Measurements from ENCODE around the gene GGCX.

GGCX gene

GRCh38 chr2:85525567-85525966, 35.7 kb downstream of the GGCX start:
- no peak for DNase-seq (ENCODE audit: low spot score)
- TF ChIP-seq, protein P1, sequence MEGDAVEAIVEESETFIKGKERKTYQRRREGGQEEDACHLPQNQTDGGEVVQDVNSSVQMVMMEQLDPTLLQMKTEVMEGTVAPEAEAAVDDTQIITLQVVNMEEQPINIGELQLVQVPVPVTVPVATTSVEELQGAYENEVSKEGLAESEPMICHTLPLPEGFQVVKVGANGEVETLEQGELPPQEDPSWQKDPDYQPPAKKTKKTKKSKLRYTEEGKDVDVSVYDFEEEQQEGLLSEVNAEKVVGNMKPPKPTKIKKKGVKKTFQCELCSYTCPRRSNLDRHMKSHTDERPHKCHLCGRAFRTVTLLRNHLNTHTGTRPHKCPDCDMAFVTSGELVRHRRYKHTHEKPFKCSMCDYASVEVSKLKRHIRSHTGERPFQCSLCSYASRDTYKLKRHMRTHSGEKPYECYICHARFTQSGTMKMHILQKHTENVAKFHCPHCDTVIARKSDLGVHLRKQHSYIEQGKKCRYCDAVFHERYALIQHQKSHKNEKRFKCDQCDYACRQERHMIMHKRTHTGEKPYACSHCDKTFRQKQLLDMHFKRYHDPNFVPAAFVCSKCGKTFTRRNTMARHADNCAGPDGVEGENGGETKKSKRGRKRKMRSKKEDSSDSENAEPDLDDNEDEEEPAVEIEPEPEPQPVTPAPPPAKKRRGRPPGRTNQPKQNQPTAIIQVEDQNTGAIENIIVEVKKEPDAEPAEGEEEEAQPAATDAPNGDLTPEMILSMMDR (IDR thresholded peaks at IDR 0.05; ENCODE audit: borderline replicate concordance, control extremely low read depth, extremely low read depth, insufficient read depth, missing control alignments) = no peak
- in situ Hi-C loops (cut with MboI; ENCODE audit: low sequenced_read_pairs, unreplicated experiment) = no loop called here

GRCh38 chr2:85525029-85525428, 36.3 kb downstream of the GGCX start:
- in situ Hi-C loops (cut with MboI; ENCODE audit: low sequenced_read_pairs, unreplicated experiment) = no loop called here
- DNase-seq (ENCODE audit: low spot score) = no peak
- TF ChIP-seq, protein P1 (IDR thresholded peaks at IDR 0.05; ENCODE audit: borderline replicate concordance, control extremely low read depth, extremely low read depth, insufficient read depth, missing control alignments) = no peak

- in situ Hi-C loops (cut with MboI; ENCODE audit: low sequenced_read_pairs, unreplicated experiment) = no loop called here
- DNase-seq (ENCODE audit: low spot score) = no peak
- TF ChIP-seq, protein P1 (IDR thresholded peaks at IDR 0.05; ENCODE audit: borderline replicate concordance, control extremely low read depth, extremely low read depth, insufficient read depth, missing control alignments) = no peak
Observed at GRCh38 chr2:85524336-85524908, 36.9 kb downstream of the GGCX start.

DNA sequence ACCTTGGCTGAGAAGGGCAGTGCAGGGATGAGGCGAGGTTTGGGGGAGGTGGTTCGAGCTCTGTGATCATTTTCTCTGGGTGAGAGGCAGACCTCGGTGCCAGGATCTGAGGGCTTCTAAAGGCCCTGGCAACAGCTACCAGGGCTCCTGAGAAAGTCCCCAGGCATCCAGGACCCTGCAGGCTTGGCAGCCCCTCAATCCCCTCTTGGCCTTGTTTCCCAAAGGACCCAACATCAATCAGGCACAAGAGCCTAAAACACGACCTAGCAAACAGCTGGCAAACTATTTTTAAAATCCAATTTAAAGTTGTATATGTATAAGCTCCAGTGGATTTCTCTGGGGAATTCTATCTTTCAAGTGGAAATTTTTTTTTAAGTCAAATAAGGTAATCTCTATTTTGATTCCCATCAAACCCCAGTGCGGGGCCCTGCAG, 37.4 kb downstream of the GGCX start:
- in situ Hi-C loops (cut with MboI; ENCODE audit: low sequenced_read_pairs, unreplicated experiment) = no loop called here
- TF ChIP-seq, protein P1 (IDR thresholded peaks at IDR 0.05; ENCODE audit: borderline replicate concordance, control extremely low read depth, extremely low read depth, insufficient read depth, missing control alignments) = no peak
- DNase-seq (ENCODE audit: low spot score) = no peak

GRCh38 chr2:85523062-85523902, 38.0 kb downstream of the GGCX start:
- TF ChIP-seq, protein P1 (IDR thresholded peaks at IDR 0.05; ENCODE audit: borderline replicate concordance, control extremely low read depth, extremely low read depth, insufficient read depth, missing control alignments) = no peak
- DNase-seq (ENCODE audit: low spot score) = no peak
- in situ Hi-C loops (cut with MboI; ENCODE audit: low sequenced_read_pairs, unreplicated experiment) = no loop called here

- in situ Hi-C loops (cut with MboI; ENCODE audit: low sequenced_read_pairs, unreplicated experiment) = no loop called here
- TF ChIP-seq, protein P1 (IDR thresholded peaks at IDR 0.05; ENCODE audit: borderline replicate concordance, control extremely low read depth, extremely low read depth, insufficient read depth, missing control alignments) = no peak
- no peak for DNase-seq (ENCODE audit: low spot score)
Observed at GRCh38 chr2:85522090-85522647, 39.1 kb downstream of the GGCX start.

Measured in GM13976 (cell line).